Measurements from ENCODE around the gene IQGAP2. TPM values are rescaled to one million over a fixed set of nuclear protein-coding genes. Genes with fewer than 3 reads are reported as not detected.
"Not testable (repeated sequence)": the region's sequence is repeated elsewhere in the genome, so short reads cannot be mapped to it uniquely, and the experiment has no call there.

The IQGAP2 gene
- total RNA-seq, 1 donor from 2014 or later, result 43.5 TPM

GRCh38 chr5:76657683-76658311 is 254.7 kb downstream of the IQGAP2 start:
- no peak for DNase-seq

GRCh38 chr5:76660360-76660759 is 257.3 kb downstream of the IQGAP2 start:
- DNase-seq, result peak; percentile 45

- no peak for DNase-seq
Measured at GRCh38 chr5:76662521-76662920, 259.4 kb downstream of the IQGAP2 start.

GRCh38 chr5:76663573-76663972 is 260.5 kb downstream of the IQGAP2 start:
- no peak for DNase-seq

- no peak for DNase-seq
Measured at GRCh38 chr5:76664079-76664478, 261.0 kb downstream of the IQGAP2 start.

GRCh38 chr5:76667495-76667894 is 264.4 kb downstream of the IQGAP2 start:
- no peak for DNase-seq

GRCh38 chr5:76669245-76669644 is 266.2 kb downstream of the IQGAP2 start:
- DNase-seq, result no peak

GRCh38 chr5:76670508-76670907 is 267.4 kb downstream of the IQGAP2 start:
- no peak for DNase-seq

- no peak for DNase-seq
Measured at GRCh38 chr5:76672242-76672641, 269.2 kb downstream of the IQGAP2 start.

GRCh38 chr5:76673125-76673524 is 270.0 kb downstream of the IQGAP2 start:
- no peak for DNase-seq

- no peak for DNase-seq
Measured at GRCh38 chr5:76674330-76675066, 271.4 kb downstream of the IQGAP2 start.

GRCh38 chr5:76675364-76675763 is 272.3 kb downstream of the IQGAP2 start:
- no peak for DNase-seq

- peak; percentile 75 for DNase-seq
Measured at GRCh38 chr5:76677849-76678472, 274.9 kb downstream of the IQGAP2 start.

GRCh38 chr5:76679231-76679630 is 276.1 kb downstream of the IQGAP2 start:
- DNase-seq, result peak; percentile 94

- not testable (repeated sequence) for DNase-seq
Measured at GRCh38 chr5:76680826-76681225, 277.7 kb downstream of the IQGAP2 start.

GRCh38 chr5:76681287-76681686 is 278.2 kb downstream of the IQGAP2 start:
- no peak for DNase-seq

- peak; percentile 74 for DNase-seq
Measured at GRCh38 chr5:76682387-76682786, 279.3 kb downstream of the IQGAP2 start.

- no peak for DNase-seq
Measured at GRCh38 chr5:76683816-76684731, 281.0 kb downstream of the IQGAP2 start.

- peak; percentile 11 for DNase-seq
Measured at GRCh38 chr5:76684756-76685519, 281.9 kb downstream of the IQGAP2 start.

GRCh38 chr5:76685704-76686103 is 282.6 kb downstream of the IQGAP2 start:
- no peak for DNase-seq

GRCh38 chr5:76688212-76688611 is 285.1 kb downstream of the IQGAP2 start:
- DNase-seq, result no peak

- no peak for DNase-seq
Measured at GRCh38 chr5:76688836-76689235, 285.8 kb downstream of the IQGAP2 start.
